OCI-LY1 (cell line): ENCODE measurements around the gene CBARP.

Experiments
- H2AFZ ChIP-seq: fragments of 200-600 bp; sonication (generic), shearing (Covaris generic); 2 replicates; pipeline ENCODE4 v1.6.0; 2014; ENCODE audit warnings: antibody characterized with exemption, mild to moderate bottlenecking, low read length
- H3F3A ChIP-seq: fragments of 200-600 bp; sonication (generic), shearing (Covaris generic); 2 replicates; pipeline ENCODE4 v1.6.0; 2014; ENCODE audit warnings: mild to moderate bottlenecking, antibody characterized with exemption, low read length, moderate library complexity; ENCODE audit not compliant: insufficient read depth
- H3K27ac ChIP-seq: fragments of 200-600 bp; sonication (generic); 2 replicates; pipeline ENCODE4 v1.5.1; 2014; ENCODE audit warnings: low read length, mixed run types, mild to moderate bottlenecking, low read depth; ENCODE audit not compliant: poor library complexity, severe bottlenecking
- H3K27me3 ChIP-seq: fragments of 200-600 bp; sonication (generic); 2 replicates; pipeline ENCODE4 v1.6.0; 2014; ENCODE audit warnings: antibody characterized with exemption, mild to moderate bottlenecking, low read length, moderate library complexity; ENCODE audit not compliant: insufficient read depth
- H3K36me3 ChIP-seq: fragments of 200-600 bp; sonication (generic); 2 replicates; pipeline ENCODE4 v1.6.1; 2014; ENCODE audit warnings: mild to moderate bottlenecking, antibody characterized with exemption, low read length, moderate library complexity, mixed read lengths; ENCODE audit not compliant: insufficient read depth
- H3K4me1 ChIP-seq: fragments of 200-600 bp; sonication (generic); 2 replicates; pipeline ENCODE4 v1.5.1; 2014; ENCODE audit warnings: mild to moderate bottlenecking, low read length, moderate library complexity; ENCODE audit not compliant: insufficient read depth, severe bottlenecking
- H3K4me2 ChIP-seq: fragments of 200-600 bp; sonication (generic), shearing (Covaris generic); 2 replicates; pipeline ENCODE4 v1.6.1; 2014; ENCODE audit warnings: low read length
- H3K4me3 ChIP-seq: fragments of 200-600 bp; sonication (generic); 2 replicates; pipeline ENCODE4 v1.5.1; 2014; ENCODE audit warnings: low read length, low read depth, mild to moderate bottlenecking, mixed read lengths; ENCODE audit not compliant: poor library complexity, severe bottlenecking
- H3K79me2 ChIP-seq: fragments of 200-600 bp; shearing (Covaris generic); 2 replicates; pipeline ENCODE4 v1.6.1; 2016; ENCODE audit warnings: mixed run types, low read length, mixed read lengths; ENCODE audit not compliant: insufficient read depth
- H3K9ac ChIP-seq: fragments of 200-600 bp; sonication (generic), shearing (Covaris generic); 2 replicates; pipeline ENCODE4 v1.6.1; 2014; ENCODE audit warnings: mild to moderate bottlenecking, low read length, mixed read lengths
- H3K9me2 ChIP-seq: fragments of 200-600 bp; sonication (generic), shearing (Covaris generic); 2 replicates; pipeline ENCODE4 v1.6.1; 2014; ENCODE audit warnings: low read depth, mild to moderate bottlenecking, low read length, mixed read lengths
- H3K9me3 ChIP-seq: fragments of 200-600 bp; shearing (Covaris generic); 2 replicates; pipeline ENCODE4 v1.6.1; 2014; ENCODE audit warnings: low read length, mixed read lengths
- H4K20me1 ChIP-seq: fragments of 200-600 bp; sonication (generic), shearing (Covaris generic); 2 replicates; pipeline ENCODE4 v1.6.0; 2016; ENCODE audit warnings: mild to moderate bottlenecking, low read length; ENCODE audit not compliant: insufficient read depth
- CTCF ChIP-seq: fragments of 200-600 bp; sonication (generic), shearing (Covaris generic); IDR thresholded peaks from 2 replicates; pipeline ENCODE4 v1.5.1; 2017; ENCODE audit warnings: mild to moderate bottlenecking, antibody characterized with exemption, low read length, moderate library complexity, mixed read lengths
- EZH2 ChIP-seq: fragments of 200-600 bp; sonication (generic), shearing (Covaris generic); IDR thresholded peaks from 2 replicates; pipeline ENCODE4 v1.8.0; 2017; ENCODE audit warnings: borderline replicate concordance, mixed run types, mild to moderate bottlenecking, antibody characterized with exemption, low read length, moderate library complexity, mixed read lengths

Gene CBARP

GRCh38 chr19:1220976-1221903 is 16.6 kb downstream of the CBARP start:
- H3K4me1 ChIP-seq: peaks cover 28% of the 10 kb centered on the region
- H2AFZ ChIP-seq: no peak overlapping the region
- no peaks in the 10 kb centered on the region for H3K9me2 ChIP-seq
- no peaks in the 10 kb centered on the region for H3F3A ChIP-seq
- no peak overlapping the region for H3K9ac ChIP-seq
- TF ChIP-seq CTCF (peak; percentile 30; the same call in 1 of the 2 replicates), EZH2 (no peak)
- H3K4me2 ChIP-seq: no peak overlapping the region
- peaks cover 33% of the 10 kb centered on the region; the same call in 1 of the 2 replicates for H3K36me3 ChIP-seq
- no peak overlapping the region for H3K4me3 ChIP-seq
- no peaks in the 10 kb centered on the region for H4K20me1 ChIP-seq
- no peaks in the 10 kb centered on the region for H3K27me3 ChIP-seq
- H3K27ac ChIP-seq: no peak overlapping the region
- no peaks in the 10 kb centered on the region for H3K79me2 ChIP-seq
- no peaks in the 10 kb centered on the region for H3K9me3 ChIP-seq

- Histone ChIP-seq H3K79me2 (no peaks in the 10 kb centered on the region; the same call in 1 of the 2 replicates), H3K27ac (no peak overlapping the region), H3K9me2 (no peaks in the 10 kb centered on the region), H3K4me3 (no peak overlapping the region), H3K4me1 (peaks cover 28% of the 10 kb centered on the region), H3K27me3 (no peaks in the 10 kb centered on the region), H3K4me2 (no peak overlapping the region), H3K9me3 (no peaks in the 10 kb centered on the region), H2AFZ (no peak overlapping the region), H3K9ac (no peak overlapping the region), H3K36me3 (peaks cover 27% of the 10 kb centered on the region; the same call in 1 of the 2 replicates), H3F3A (no peaks in the 10 kb centered on the region), H4K20me1 (no peaks in the 10 kb centered on the region)
- TF ChIP-seq EZH2 (no peak), CTCF (peak; percentile 78)
Measured at GRCh38 chr19:1220477-1220930, 17.3 kb downstream of the CBARP start.

GRCh38 chr19:1219786-1220476 is 17.9 kb downstream of the CBARP start:
- Histone ChIP-seq H3K9ac (no peak overlapping the region), H3K36me3 (peaks cover 26% of the 10 kb centered on the region; the same call in 1 of the 2 replicates), H3K9me3 (no peaks in the 10 kb centered on the region), H2AFZ (no peak overlapping the region), H3K27me3 (no peaks in the 10 kb centered on the region), H3F3A (no peaks in the 10 kb centered on the region), H3K9me2 (no peaks in the 10 kb centered on the region), H3K4me2 (no peak overlapping the region), H4K20me1 (no peaks in the 10 kb centered on the region), H3K27ac (no peak overlapping the region), H3K79me2 (no peaks in the 10 kb centered on the region; the same call in 1 of the 2 replicates), H3K4me1 (peaks cover 28% of the 10 kb centered on the region), H3K4me3 (no peak overlapping the region)
- TF ChIP-seq EZH2 (no peak), CTCF (no peak)
